HK-2 (cell line): ENCODE data around the gene MRPS33.
"Not testable (repeated sequence)": the region's sequence is repeated elsewhere in the genome, so short reads cannot be mapped to it uniquely, and the experiment has no call there.

Experiments used
- DNase-seq: peaks from one replicate; pipeline ENCODE4 v3.0.0-alpha.2; 2018; ENCODE audit not compliant: unreplicated experiment

The MRPS33 gene

GRCh38 chr7:141012044-141012685 lies 2.6 kb downstream of the MRPS33 start:
- DNase-seq = peak; percentile 74

- no peak for DNase-seq
Observed at GRCh38 chr7:141011443-141011842, 3.3 kb downstream of the MRPS33 start.

GRCh38 chr7:141003172-141004065 lies 11.3 kb downstream of the MRPS33 start:
- no peak for DNase-seq

GRCh38 chr7:141001546-141001945 lies 13.2 kb downstream of the MRPS33 start:
- DNase-seq = no peak

GRCh38 chr7:141001122-141001521 lies 13.6 kb downstream of the MRPS33 start:
- DNase-seq = no peak

- DNase-seq = no peak
Observed at GRCh38 chr7:140998715-140999114, 16.0 kb downstream of the MRPS33 start.

GRCh38 chr7:140992422-140992821 lies 22.3 kb downstream of the MRPS33 start:
- DNase-seq = no peak

- no peak for DNase-seq
Observed at GRCh38 chr7:140990193-140990962, 24.4 kb downstream of the MRPS33 start.

GRCh38 chr7:140989068-140989467 lies 25.7 kb downstream of the MRPS33 start:
- no peak for DNase-seq

- no peak for DNase-seq
Observed at GRCh38 chr7:140983802-140984201, 30.9 kb downstream of the MRPS33 start.

- DNase-seq = no peak
Observed at GRCh38 chr7:140982508-140982907, 32.2 kb downstream of the MRPS33 start.

GRCh38 chr7:140981951-140982350 lies 32.8 kb downstream of the MRPS33 start:
- no peak for DNase-seq

GRCh38 chr7:140977741-140978140 lies 37.0 kb downstream of the MRPS33 start:
- DNase-seq = no peak

- DNase-seq = no peak
Observed at GRCh38 chr7:140972876-140973829, 41.6 kb downstream of the MRPS33 start.

GRCh38 chr7:140972344-140972743 lies 42.4 kb downstream of the MRPS33 start:
- DNase-seq = no peak

GRCh38 chr7:140967438-140967837 lies 47.3 kb downstream of the MRPS33 start:
- DNase-seq = no peak

GRCh38 chr7:140966561-140967233 lies 48.1 kb downstream of the MRPS33 start:
- DNase-seq = no peak

GRCh38 chr7:140961117-140961516 lies 53.6 kb downstream of the MRPS33 start:
- no peak for DNase-seq

GRCh38 chr7:140956997-140957396 lies 57.8 kb downstream of the MRPS33 start:
- not testable (repeated sequence) for DNase-seq
